Stimulated activated CD8-positive, alpha-beta memory T cell treated with anti-CD3 and anti-CD28 coated beads, Interleukin-7, amount 100 ng/mL, for 1 hour (primary cell): ENCODE measurements around the gene TMEM17.

Source experiments
- DNase-seq, 2 donors: peaks; one replicate each; pipeline ENCODE4 v3.0.0-alpha.2; 2020; ENCODE audit warnings: low read depth in 2 of 2

The TMEM17 gene

GRCh38 chr2:62511636-62512035 lies 5.6 kb upstream of the TMEM17 start:
- DNase-seq = no peak

- DNase-seq = no peak
These were observed 391 bp upstream of the TMEM17 start for GRCh38 chr2:62506421-62506750.

GRCh38 chr2:62505109-62505749 lies 766 bp downstream of the TMEM17 start:
- DNase-seq = no peak

GRCh38 chr2:62504657-62505056 lies 1.3 kb downstream of the TMEM17 start:
- DNase-seq = no peak

GRCh38 chr2:62501794-62502500 lies 4.0 kb downstream of the TMEM17 start:
- DNase-seq = no peak

- no peak for DNase-seq
These were observed 4.9 kb downstream of the TMEM17 start for GRCh38 chr2:62501069-62501468.

GRCh38 chr2:62499430-62500060 lies 6.5 kb downstream of the TMEM17 start:
- no peak for DNase-seq

GRCh38 chr2:62498739-62499138 lies 7.3 kb downstream of the TMEM17 start:
- no peak for DNase-seq

GRCh38 chr2:62495761-62496160 lies 10.2 kb downstream of the TMEM17 start:
- DNase-seq = no peak

GRCh38 chr2:62492048-62492447 lies 13.9 kb downstream of the TMEM17 start:
- no peak for DNase-seq

- DNase-seq = no peak
These were observed 16.3 kb downstream of the TMEM17 start for GRCh38 chr2:62489702-62490101.

- no peak for DNase-seq
These were observed 16.8 kb downstream of the TMEM17 start for GRCh38 chr2:62489162-62489561.

- no peak for DNase-seq
These were observed 19.6 kb downstream of the TMEM17 start for GRCh38 chr2:62486439-62486765.

GRCh38 chr2:62485761-62486438 lies 20.1 kb downstream of the TMEM17 start:
- no peak for DNase-seq

GRCh38 chr2:62482558-62483352 lies 23.2 kb downstream of the TMEM17 start:
- DNase-seq = no peak

GRCh38 chr2:62479917-62480316 lies 26.1 kb downstream of the TMEM17 start:
- DNase-seq = no peak

- no peak for DNase-seq
These were observed 27.9 kb downstream of the TMEM17 start for GRCh38 chr2:62478093-62478580.

- no peak for DNase-seq
These were observed 28.4 kb downstream of the TMEM17 start for GRCh38 chr2:62477573-62477972.

- no peak for DNase-seq
These were observed 30.6 kb downstream of the TMEM17 start for GRCh38 chr2:62475172-62476011.

- no peak for DNase-seq
These were observed 31.8 kb downstream of the TMEM17 start for GRCh38 chr2:62474176-62474575.

- no peak for DNase-seq
These were observed 32.7 kb downstream of the TMEM17 start for GRCh38 chr2:62473246-62473827.
